Myometrial cell (primary cell): ENCODE data around the gene RNF138. TPM values are rescaled to one million over a fixed set of nuclear protein-coding genes. Genes with fewer than 3 reads are reported as not detected.

Experiments
- total RNA-seq: library from RNA; depleted of rRNA; stranded (reverse); fragments of >200 nt; gene quantifications from 2 replicates; pipeline ENCODE4 v1.2.3, GENCODE V29; 2015

RNF138 gene, protein sequence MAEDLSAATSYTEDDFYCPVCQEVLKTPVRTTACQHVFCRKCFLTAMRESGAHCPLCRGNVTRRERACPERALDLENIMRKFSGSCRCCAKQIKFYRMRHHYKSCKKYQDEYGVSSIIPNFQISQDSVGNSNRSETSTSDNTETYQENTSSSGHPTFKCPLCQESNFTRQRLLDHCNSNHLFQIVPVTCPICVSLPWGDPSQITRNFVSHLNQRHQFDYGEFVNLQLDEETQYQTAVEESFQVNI
- 14.4 and 20.6 TPM in 2 replicates for total RNA-seq

DNA sequence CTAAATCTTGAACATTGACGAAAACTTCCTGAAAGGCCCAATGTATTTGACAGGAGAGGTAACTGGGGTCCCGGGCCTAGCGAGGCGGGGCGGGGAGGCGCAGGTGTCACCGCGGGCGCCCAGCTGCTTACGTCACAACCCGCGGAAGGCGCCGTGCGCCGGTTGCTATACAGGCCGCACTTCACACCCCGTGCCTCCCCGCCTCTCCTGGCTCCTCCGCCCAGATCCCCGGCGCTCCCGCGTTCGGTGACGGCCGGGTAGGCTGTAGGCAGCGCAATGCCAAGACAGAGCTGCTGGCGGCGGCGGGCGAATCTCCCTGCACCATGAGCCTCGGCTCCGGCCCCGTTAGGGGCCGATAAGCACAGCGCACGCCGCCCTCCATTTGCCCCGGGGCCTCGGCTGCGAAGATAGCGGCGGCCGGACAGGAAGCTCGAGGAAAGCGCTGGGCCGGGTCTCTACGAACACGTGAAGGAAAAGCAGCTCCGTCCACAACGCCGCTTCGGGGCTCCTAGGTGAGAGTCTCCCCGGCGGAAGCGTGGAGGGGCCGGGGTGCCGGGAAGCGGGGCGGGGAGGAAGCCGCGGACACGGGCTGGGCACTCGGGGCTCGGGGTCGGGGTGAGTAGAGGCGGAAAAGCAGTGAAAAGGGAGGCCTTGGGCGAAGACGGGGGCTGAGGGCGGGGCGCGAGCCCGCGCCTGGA is at the start of gene RNF138:
TSS of gene RNF138 (plus strand) at position 151 of the 698 bp plus-strand sequence. CDS start 903 bp downstream, outside the sequence.

Other genes starting within 250 kb of the RNF138 start
- 30.7 and 36.0 TPM in 2 replicates for gene TRAPPC8, start 148.7 kb upstream of the RNF138 start, total RNA-seq
- gene RNF125, start 73.0 kb upstream of the RNF138 start, total RNA-seq = 0.86 and 1.1 TPM in 2 replicates
- not detected in 2 replicates for gene MEP1B, start 98.2 kb downstream of the RNF138 start, total RNA-seq